Calu3 (cell line): ENCODE measurements around the gene KIF1B. TPM values are rescaled to one million over a fixed set of nuclear protein-coding genes. Genes with fewer than 3 reads are reported as not detected.
"Not testable (repeated sequence)": the region's sequence is repeated elsewhere in the genome, so short reads cannot be mapped to it uniquely, and the experiment has no call there.

Experiments used
- BruUV-seq: library from RNA; stranded (reverse); fragments of 400-500 nt; replicated peaks from 2 replicates; lab custom pipeline; 2021; lab: Mats Ljungman, UMichigan
- CTCF ChIA-PET: fragments of 300-600 bp; sonication (Branson Sonifier 250); formaldehyde crosslinking; loops from one replicate; lab custom pipeline; 2022; ENCODE audit warnings: antibody characterized with exemption; lab: Charles Lee
- DNase-seq: peaks from one replicate; pipeline ENCODE4 v3.0.0; 2022
- H3K27ac Mint-ChIP-seq: one replicate; pipeline ENCODE4 v1.8.0; 2022; ENCODE audit warnings: mixed read lengths; ENCODE audit not compliant: unreplicated experiment
- H3K27me3 Mint-ChIP-seq: one replicate; pipeline ENCODE4 v1.8.0; 2022; ENCODE audit warnings: mixed read lengths; ENCODE audit not compliant: unreplicated experiment
- H3K36me3 Mint-ChIP-seq: one replicate; pipeline ENCODE4 v1.8.0; 2022; ENCODE audit warnings: mild to moderate bottlenecking, moderate library complexity, mixed read lengths; ENCODE audit not compliant: insufficient read depth, unreplicated experiment
- H3K4me1 Mint-ChIP-seq: one replicate; pipeline ENCODE4 v1.8.0; 2022; ENCODE audit warnings: mild to moderate bottlenecking, low read depth, mixed read lengths; ENCODE audit not compliant: unreplicated experiment
- H3K4me3 Mint-ChIP-seq: one replicate; pipeline ENCODE4 v1.8.0; 2022; ENCODE audit warnings: mild to moderate bottlenecking, low read depth, moderate library complexity, mixed read lengths; ENCODE audit not compliant: unreplicated experiment
- H3K9me3 Mint-ChIP-seq: one replicate; pipeline ENCODE4 v1.8.0; 2022; ENCODE audit warnings: low read depth, mixed read lengths; ENCODE audit not compliant: unreplicated experiment
- CTCF ChIP-seq: fragments of 200-600 bp; IDR thresholded peaks from one replicate; pipeline ENCODE4 v1.8.0; 2022; ENCODE audit warnings: antibody characterized with exemption; ENCODE audit not compliant: unreplicated experiment
- intact Hi-C: fragments of 100-400 bp; cut with micrococcal nuclease; formaldehyde crosslinking; loops from one replicate; pipeline ENCODE4 v1.10.0; 2022; ENCODE audit not compliant: unreplicated experiment
- total RNA-seq: library from RNA; stranded (reverse); gene quantifications from 2 replicates; pipeline ENCODE4 v1.2.3, GENCODE V29; 2022

KIF1B gene
- total RNA-seq, 1 experiment from 2014 or later = 17.1 TPM

- CTCF ChIA-PET = no interaction called here
- Mint-ChIP-seq H3K4me1 (peaks cover 15% of the 10 kb centered on the region), H3K9me3 (no peaks in the 10 kb centered on the region), H3K27me3 (no peaks in the 10 kb centered on the region), H3K36me3 (no peaks in the 10 kb centered on the region), H3K4me3 (no peak overlapping the region), H3K27ac (no peak overlapping the region)
- no peak for TF ChIP-seq CTCF
- DNase-seq = no peak
- intact Hi-C loops = no loop called here
- no TSS peak for BruUV-seq
Measured at GRCh38 chr1:10217748-10218441, 7.5 kb downstream of the KIF1B start.

- TF ChIP-seq CTCF = no peak
- Mint-ChIP-seq H3K4me1 (peaks cover 15% of the 10 kb centered on the region), H3K36me3 (no peaks in the 10 kb centered on the region)
Measured at GRCh38 chr1:10220200-10220599, 9.8 kb downstream of the KIF1B start.

GRCh38 chr1:10220657-10221056 is 10.3 kb downstream of the KIF1B start:
- CTCF ChIA-PET, DNase-seq, H3K27ac Mint-ChIP-seq, intact Hi-C loops, H3K36me3 Mint-ChIP-seq, H3K9me3 Mint-ChIP-seq, BruUV-seq, H3K27me3 Mint-ChIP-seq, H3K4me3 Mint-ChIP-seq: not testable (repeated sequence)
- H3K4me1 Mint-ChIP-seq = peaks cover 15% of the 10 kb centered on the region

More at GRCh38 chr1:10220200-10220599, 9.8 kb downstream of the KIF1B start:
- Mint-ChIP-seq H3K4me3 (no peak overlapping the region), H3K9me3 (no peaks in the 10 kb centered on the region), H3K27me3 (no peaks in the 10 kb centered on the region), H3K27ac (no peak overlapping the region)
- no peak for DNase-seq
- no TSS peak for BruUV-seq
- CTCF ChIA-PET = no interaction called here
- intact Hi-C loops = no loop called here

- H3K27me3 Mint-ChIP-seq = no peaks in the 10 kb centered on the region
- H3K36me3 Mint-ChIP-seq = no peaks in the 10 kb centered on the region
- no peaks in the 10 kb centered on the region for H3K9me3 Mint-ChIP-seq
- BruUV-seq = no TSS peak
- intact Hi-C loops = no loop called here
- CTCF ChIA-PET = no interaction called here
- no peak overlapping the region for H3K27ac Mint-ChIP-seq
- DNase-seq = no peak
- peaks cover 9% of the 10 kb centered on the region for H3K4me1 Mint-ChIP-seq
- H3K4me3 Mint-ChIP-seq = no peak overlapping the region
- no peak for TF ChIP-seq CTCF
Measured at GRCh38 chr1:10225573-10225972, 15.2 kb downstream of the KIF1B start.

- peaks cover 9% of the 10 kb centered on the region for H3K4me1 Mint-ChIP-seq
Measured at GRCh38 chr1:10228528-10228927, 18.2 kb downstream of the KIF1B start.

More at GRCh38 chr1:10228528-10228927, 18.2 kb downstream of the KIF1B start:
- TF ChIP-seq CTCF = no peak
- BruUV-seq = no TSS peak
- Mint-ChIP-seq H3K27ac (no peak overlapping the region), H3K27me3 (no peaks in the 10 kb centered on the region), H3K9me3 (no peaks in the 10 kb centered on the region), H3K4me3 (no peak overlapping the region), H3K36me3 (no peaks in the 10 kb centered on the region)
- DNase-seq = no peak
- CTCF ChIA-PET = interaction anchor here (0.5 kb wide), 1 partner anchor 33 kb away, joined by 3 read pairs; no protein-coding TSS in a partner anchor
- intact Hi-C loops = no loop called here
